T47D (cell line): ENCODE measurements around the gene ADAMTS3.

ENCODE experiments used
- DNase-seq, 2 experiments: peaks; one replicate each; pipeline versions ENCODE4 v3.0.0 to v3.0.0-alpha.2; 2011 to 2012; ENCODE audit warnings: low read depth in 1 of 2, low spot score in 1 of 2
- JUND ChIP-seq: IDR thresholded peaks from 2 replicates; pipeline ENCODE4 v1.6.1; 2012; ENCODE audit warnings: low read depth
- in situ Hi-C: cut with HindIII; loops from 2 replicates; pipeline ENCODE4 v1.10.0; 2016; ENCODE audit warnings: low sequenced_read_pairs, low pct_unique_long_range_greater_than_20kb

ADAMTS3 gene

GRCh38 chr4:72302981-72303704 is 265.9 kb downstream of the ADAMTS3 start:
- no peak for TF ChIP-seq JUND
- DNase-seq = peak in 1 of 2 experiments; percentile 56
- in situ Hi-C loops = no loop called here

- in situ Hi-C loops = no loop called here
- DNase-seq = no peak
- no peak for TF ChIP-seq JUND
These were observed 267.3 kb downstream of the ADAMTS3 start for GRCh38 chr4:72301759-72302158.

GRCh38 chr4:72300126-72300525 is 268.9 kb downstream of the ADAMTS3 start:
- in situ Hi-C loops = no loop called here
- no peak for TF ChIP-seq JUND

GRCh38 chr4:72295966-72296557 is 273.0 kb downstream of the ADAMTS3 start:
- no peak for TF ChIP-seq JUND
- in situ Hi-C loops = no loop called here
- DNase-seq = peak; percentile 5 to 62

More at GRCh38 chr4:72300126-72300525, 268.9 kb downstream of the ADAMTS3 start:
- DNase-seq = no peak

GRCh38 chr4:72290737-72291136 is 278.3 kb downstream of the ADAMTS3 start:
- in situ Hi-C loops = no loop called here
- TF ChIP-seq JUND = no peak

GRCh38 chr4:72286910-72287309 is 282.1 kb downstream of the ADAMTS3 start:
- no peak for DNase-seq
- TF ChIP-seq JUND = no peak
- in situ Hi-C loops = no loop called here

More at GRCh38 chr4:72290737-72291136, 278.3 kb downstream of the ADAMTS3 start:
- no peak for DNase-seq

- TF ChIP-seq JUND = no peak
- in situ Hi-C loops = no loop called here
- peak; percentile 4 to 47 for DNase-seq
These were observed 282.8 kb downstream of the ADAMTS3 start for GRCh38 chr4:72286185-72286584.

GRCh38 chr4:72283357-72283756 is 285.7 kb downstream of the ADAMTS3 start:
- no peak for DNase-seq
- no peak for TF ChIP-seq JUND
- in situ Hi-C loops = no loop called here

- TF ChIP-seq JUND = no peak
- DNase-seq = no peak
- in situ Hi-C loops = no loop called here
These were observed 288.8 kb downstream of the ADAMTS3 start for GRCh38 chr4:72280252-72280651.

- TF ChIP-seq JUND = no peak
- in situ Hi-C loops = no loop called here
- no peak for DNase-seq
These were observed 293.6 kb downstream of the ADAMTS3 start for GRCh38 chr4:72275381-72275780.

- in situ Hi-C loops = no loop called here
- DNase-seq = no peak
- no peak for TF ChIP-seq JUND
These were observed 294.8 kb downstream of the ADAMTS3 start for GRCh38 chr4:72274251-72274650.

- in situ Hi-C loops = no loop called here
- DNase-seq = no peak
- TF ChIP-seq JUND = no peak
These were observed 313.8 kb downstream of the ADAMTS3 start for GRCh38 chr4:72255269-72255668.

- in situ Hi-C loops = no loop called here
- no peak for TF ChIP-seq JUND
- DNase-seq = peak in 1 of 2 experiments; percentile 55
These were observed 325.4 kb downstream of the ADAMTS3 start for GRCh38 chr4:72243641-72244040.
